Endothelial cell (in vitro differentiated cells): ENCODE data around the gene LRRC72. TPM values are rescaled to one million over a fixed set of nuclear protein-coding genes. Genes with fewer than 3 reads are reported as not detected.

Experiments
- DNase-seq: peaks from one replicate; pipeline ENCODE4 v3.0.0; 2021; ENCODE audit warnings: low spot score
- H3K27ac Mint-ChIP-seq: one replicate; pipeline ENCODE4 v1.8.0; 2021; ENCODE audit warnings: mixed read lengths, inconsistent platforms; ENCODE audit not compliant: unreplicated experiment
- H3K27me3 Mint-ChIP-seq: one replicate; pipeline ENCODE4 v1.8.0; 2021; ENCODE audit warnings: mild to moderate bottlenecking, moderate library complexity, mixed read lengths, inconsistent platforms; ENCODE audit not compliant: unreplicated experiment
- H3K36me3 Mint-ChIP-seq: one replicate; pipeline ENCODE4 v1.8.0; 2021; ENCODE audit warnings: mild to moderate bottlenecking, low read depth, mixed read lengths, inconsistent platforms; ENCODE audit not compliant: unreplicated experiment
- H3K4me1 Mint-ChIP-seq: one replicate; pipeline ENCODE4 v1.8.0; 2021; ENCODE audit warnings: mild to moderate bottlenecking, mixed read lengths, inconsistent platforms; ENCODE audit not compliant: unreplicated experiment
- H3K4me3 Mint-ChIP-seq: one replicate; pipeline ENCODE4 v1.8.0; 2021; ENCODE audit warnings: mild to moderate bottlenecking, mixed read lengths, inconsistent platforms; ENCODE audit not compliant: unreplicated experiment
- H3K9me3 Mint-ChIP-seq: one replicate; pipeline ENCODE4 v1.8.0; 2021; ENCODE audit warnings: mixed read lengths, inconsistent platforms; ENCODE audit not compliant: unreplicated experiment
- total RNA-seq: library from RNA; stranded (reverse); fragmentation: NEBNext Ultra II Directional; extraction: Animal tissue kit (Norgen Biotek cat#: 25700); gene quantifications from one replicate; pipeline ENCODE4 v1.2.1, GENCODE V29; 2021; ENCODE audit not compliant: unreplicated experiment
- TF ChIP-seq, protein P1 (sequence below): fragments of 200-600 bp; sonication (generic); IDR thresholded peaks from one replicate; pipeline ENCODE4 v1.5.0; 2021; ENCODE audit warnings: antibody characterized with exemption; ENCODE audit not compliant: unreplicated experiment

LRRC72 gene
- total RNA-seq, 1 donor from 2014 or later = not detected

- DNase-seq = no peak
- Mint-ChIP-seq H3K27me3 (no peaks in the 10 kb centered on the region), H3K36me3 (no peaks in the 10 kb centered on the region), H3K9me3 (no peaks in the 10 kb centered on the region), H3K27ac (no peak overlapping the region), H3K4me1 (peaks cover 3% of the 10 kb centered on the region), H3K4me3 (no peak overlapping the region)
- TF ChIP-seq, protein P1, sequence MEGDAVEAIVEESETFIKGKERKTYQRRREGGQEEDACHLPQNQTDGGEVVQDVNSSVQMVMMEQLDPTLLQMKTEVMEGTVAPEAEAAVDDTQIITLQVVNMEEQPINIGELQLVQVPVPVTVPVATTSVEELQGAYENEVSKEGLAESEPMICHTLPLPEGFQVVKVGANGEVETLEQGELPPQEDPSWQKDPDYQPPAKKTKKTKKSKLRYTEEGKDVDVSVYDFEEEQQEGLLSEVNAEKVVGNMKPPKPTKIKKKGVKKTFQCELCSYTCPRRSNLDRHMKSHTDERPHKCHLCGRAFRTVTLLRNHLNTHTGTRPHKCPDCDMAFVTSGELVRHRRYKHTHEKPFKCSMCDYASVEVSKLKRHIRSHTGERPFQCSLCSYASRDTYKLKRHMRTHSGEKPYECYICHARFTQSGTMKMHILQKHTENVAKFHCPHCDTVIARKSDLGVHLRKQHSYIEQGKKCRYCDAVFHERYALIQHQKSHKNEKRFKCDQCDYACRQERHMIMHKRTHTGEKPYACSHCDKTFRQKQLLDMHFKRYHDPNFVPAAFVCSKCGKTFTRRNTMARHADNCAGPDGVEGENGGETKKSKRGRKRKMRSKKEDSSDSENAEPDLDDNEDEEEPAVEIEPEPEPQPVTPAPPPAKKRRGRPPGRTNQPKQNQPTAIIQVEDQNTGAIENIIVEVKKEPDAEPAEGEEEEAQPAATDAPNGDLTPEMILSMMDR = no peak
Measured at GRCh38 chr7:16492513-16493062, 34.0 kb upstream of the LRRC72 start.

- Mint-ChIP-seq H3K4me1 (peaks cover 3% of the 10 kb centered on the region), H3K27ac (no peak overlapping the region), H3K27me3 (no peaks in the 10 kb centered on the region), H3K9me3 (no peaks in the 10 kb centered on the region), H3K36me3 (no peaks in the 10 kb centered on the region), H3K4me3 (no peak overlapping the region)
- no peak for DNase-seq
- TF ChIP-seq, protein P1 = no peak
Measured at GRCh38 chr7:16493266-16493665, 33.4 kb upstream of the LRRC72 start.

DNA sequence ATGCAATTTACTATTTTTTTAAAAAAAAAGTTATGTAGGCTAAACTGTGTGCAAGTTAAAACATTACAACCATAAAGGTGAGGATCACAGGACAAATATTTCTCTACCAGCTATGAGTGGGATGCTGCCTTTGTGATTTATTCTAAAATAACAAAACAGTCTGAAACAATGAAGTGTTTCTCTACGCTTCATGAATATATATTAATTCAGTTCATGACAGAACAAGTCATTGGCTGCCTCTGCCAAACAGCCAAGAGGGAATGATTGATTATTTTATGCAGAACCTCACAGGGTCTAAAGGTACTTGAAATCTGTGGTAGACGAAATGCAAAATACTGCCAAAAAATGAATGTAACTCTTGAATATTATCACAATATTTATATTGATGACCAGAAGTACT is 32.1 kb upstream of the LRRC72 start:
- no peaks in the 10 kb centered on the region for H3K36me3 Mint-ChIP-seq
- no peak overlapping the region for H3K4me3 Mint-ChIP-seq
- H3K4me1 Mint-ChIP-seq = peaks cover 3% of the 10 kb centered on the region
- no peak overlapping the region for H3K27ac Mint-ChIP-seq
- DNase-seq = no peak
- H3K27me3 Mint-ChIP-seq = no peaks in the 10 kb centered on the region
- TF ChIP-seq, protein P1 = no peak
- no peaks in the 10 kb centered on the region for H3K9me3 Mint-ChIP-seq

DNA sequence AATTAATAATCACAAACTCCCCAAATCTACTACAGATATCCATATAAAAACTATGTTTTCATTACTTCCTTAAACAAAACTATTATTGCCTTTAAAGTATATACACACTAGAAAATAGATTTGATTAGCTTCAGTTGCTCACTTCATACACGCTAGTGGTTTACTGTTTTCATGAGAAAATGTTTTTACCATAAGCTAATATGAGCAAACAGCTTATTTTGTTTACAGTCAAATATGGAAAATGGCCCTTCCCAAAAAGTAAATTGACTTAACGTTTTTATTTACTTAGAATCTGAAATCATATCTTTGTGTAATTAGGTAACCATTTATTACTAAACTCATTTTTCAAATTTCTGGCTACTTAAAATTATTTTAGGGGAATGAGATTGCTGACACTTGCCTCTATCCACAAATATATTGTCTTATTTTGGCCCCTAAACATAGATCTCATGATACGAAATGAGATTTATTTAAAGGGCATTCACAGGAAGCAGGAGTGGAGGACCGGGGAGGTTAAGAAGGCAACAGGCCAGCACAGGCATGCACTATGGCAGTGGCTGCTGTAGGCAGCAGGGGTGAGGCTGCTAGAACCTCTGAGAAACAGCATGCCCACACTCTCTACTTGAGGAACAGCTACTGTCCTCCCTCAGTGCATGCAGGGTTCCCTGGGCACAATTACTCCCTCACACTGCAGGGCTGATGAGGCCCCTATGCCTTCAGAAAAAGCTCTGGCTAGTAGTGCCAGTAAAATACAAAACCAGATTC is 31.5 kb upstream of the LRRC72 start:
- H3K27ac Mint-ChIP-seq = no peak overlapping the region

GRCh38 chr7:16498122-16498521 is 28.5 kb upstream of the LRRC72 start:
- H3K4me3 Mint-ChIP-seq = no peak overlapping the region

More for the DNA sequence above, 31.5 kb upstream of the LRRC72 start:
- DNase-seq = no peak
- H3K27me3 Mint-ChIP-seq = no peaks in the 10 kb centered on the region
- H3K9me3 Mint-ChIP-seq = no peaks in the 10 kb centered on the region
- peaks cover 3% of the 10 kb centered on the region for H3K4me1 Mint-ChIP-seq
- TF ChIP-seq, protein P1 = no peak
- no peak overlapping the region for H3K4me3 Mint-ChIP-seq
- H3K36me3 Mint-ChIP-seq = no peaks in the 10 kb centered on the region

More at GRCh38 chr7:16498122-16498521, 28.5 kb upstream of the LRRC72 start:
- no peaks in the 10 kb centered on the region for H3K4me1 Mint-ChIP-seq
- no peaks in the 10 kb centered on the region for H3K27me3 Mint-ChIP-seq
- DNase-seq = no peak
- no peaks in the 10 kb centered on the region for H3K9me3 Mint-ChIP-seq
- H3K27ac Mint-ChIP-seq = no peak overlapping the region
- TF ChIP-seq, protein P1 = no peak
- H3K36me3 Mint-ChIP-seq = no peaks in the 10 kb centered on the region
